Astrocyte (in vitro differentiated cells and primary cell): ENCODE data around the gene RAD51AP2. TPM values are rescaled to one million over a fixed set of nuclear protein-coding genes. Genes with fewer than 3 reads are reported as not detected.

Source experiments
- DNase-seq: peaks from one replicate; pipeline ENCODE4 v3.0.0-alpha.2; 2010; ENCODE audit warnings: low read depth
- FAIRE-seq: peaks from 2 replicates; lab custom pipeline; 2011; peaks lifted over from hg19 to GRCh38; lab: Jason Lieb, UNC
- H2AFZ ChIP-seq: 2 replicates; pipeline ENCODE4 v1.6.0; 2012; ENCODE audit warnings: low read depth, low read length, inconsistent platforms
- H3K27ac ChIP-seq: 2 replicates; pipeline ENCODE4 v1.5.1; 2011; ENCODE audit warnings: low read depth, low read length, inconsistent platforms
- H3K27me3 ChIP-seq: 2 replicates; pipeline ENCODE4 v1.6.0; 2011; ENCODE audit warnings: low read length, inconsistent platforms; ENCODE audit not compliant: insufficient read depth
- H3K36me3 ChIP-seq: 2 replicates; pipeline ENCODE4 v1.5.1; 2011; ENCODE audit warnings: low read length, inconsistent platforms; ENCODE audit not compliant: insufficient read depth
- H3K4me1 ChIP-seq: 2 replicates; pipeline ENCODE4 v1.5.1; 2011; ENCODE audit warnings: low read length, inconsistent platforms; ENCODE audit not compliant: insufficient read depth
- H3K4me2 ChIP-seq: 2 replicates; pipeline ENCODE4 v1.6.0; 2012; ENCODE audit warnings: low read length, inconsistent platforms
- H3K4me3 ChIP-seq: 2 replicates; pipeline ENCODE4 v1.5.1; 2011; ENCODE audit warnings: low read depth, mild to moderate bottlenecking, low read length, inconsistent platforms; ENCODE audit not compliant: insufficient read depth
- H3K79me2 ChIP-seq: 2 replicates; pipeline ENCODE4 v1.6.0; 2012; ENCODE audit warnings: mild to moderate bottlenecking, low read length, inconsistent platforms; ENCODE audit not compliant: insufficient read depth
- H3K9ac ChIP-seq: 2 replicates; pipeline ENCODE4 v1.6.0; 2012; ENCODE audit warnings: mild to moderate bottlenecking, low read length, inconsistent platforms
- H3K9me3 ChIP-seq: 2 replicates; pipeline ENCODE4 v1.5.1; 2012; ENCODE audit warnings: low read depth, mild to moderate bottlenecking, low read length, inconsistent platforms; ENCODE audit not compliant: insufficient read depth
- H4K20me1 ChIP-seq: 2 replicates; pipeline ENCODE4 v1.6.0; 2012; ENCODE audit warnings: low read length, inconsistent platforms; ENCODE audit not compliant: insufficient read depth
- H3K27ac Mint-ChIP-seq: one replicate; pipeline ENCODE4 v1.8.0; 2021; ENCODE audit warnings: mild to moderate bottlenecking, mixed read lengths; ENCODE audit not compliant: unreplicated experiment
- H3K27me3 Mint-ChIP-seq: one replicate; pipeline ENCODE4 v1.8.0; 2021; ENCODE audit warnings: low read depth, mixed read lengths; ENCODE audit not compliant: unreplicated experiment
- H3K36me3 Mint-ChIP-seq: one replicate; pipeline ENCODE4 v1.8.0; 2021; ENCODE audit warnings: low read depth, mixed read lengths; ENCODE audit not compliant: unreplicated experiment
- H3K4me1 Mint-ChIP-seq: one replicate; pipeline ENCODE4 v1.8.0; 2021; ENCODE audit warnings: low read depth, mixed read lengths; ENCODE audit not compliant: unreplicated experiment
- H3K4me3 Mint-ChIP-seq: one replicate; pipeline ENCODE4 v1.8.0; 2021; ENCODE audit warnings: mild to moderate bottlenecking, moderate library complexity, mixed read lengths; ENCODE audit not compliant: unreplicated experiment
- H3K9me3 Mint-ChIP-seq: one replicate; pipeline ENCODE4 v1.8.0; 2021; ENCODE audit warnings: mild to moderate bottlenecking, mixed read lengths; ENCODE audit not compliant: unreplicated experiment
- EZH2 ChIP-seq: IDR thresholded peaks from 2 replicates; pipeline ENCODE4 v1.6.1; 2012; ENCODE audit warnings: mild to moderate bottlenecking, low read length, inconsistent platforms; ENCODE audit not compliant: insufficient read depth
- total RNA-seq: library from RNA; stranded (reverse); gene quantifications from 2 replicates; pipeline ENCODE4 v1.2.1, GENCODE V29; 2021
- TF ChIP-seq, protein P1 (sequence below): IDR thresholded peaks from 2 replicates; pipeline ENCODE4 v1.5.1; 2011; ENCODE audit warnings: low read depth, mild to moderate bottlenecking, inconsistent platforms, low read length, moderate library complexity; ENCODE audit not compliant: insufficient read depth

Gene RAD51AP2
- total RNA-seq, 1 donor from 2014 or later: not detected

DNA sequence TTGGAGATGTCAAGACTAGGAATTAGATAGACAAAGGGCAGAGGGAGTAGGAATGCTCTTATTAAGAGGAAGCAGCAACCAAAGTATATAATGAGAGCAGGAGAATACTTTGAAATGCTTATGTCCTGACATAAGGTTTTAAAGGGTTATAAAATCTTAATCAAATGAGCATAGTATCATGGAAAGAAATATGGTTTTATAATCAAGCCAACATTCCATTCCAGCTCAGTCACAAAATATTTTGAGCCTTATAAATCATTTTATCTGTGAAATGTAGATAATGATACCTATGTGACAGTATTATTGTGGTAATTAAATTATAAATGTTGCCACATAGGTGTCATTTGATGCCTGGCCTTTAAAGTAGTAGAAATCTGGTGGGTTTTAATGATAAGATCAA, 39.8 kb upstream of the RAD51AP2 start:
- no peak overlapping the region for H3K27ac Mint-ChIP-seq
- DNase-seq (peak; percentile 52), FAIRE-seq (no peak)
- no peaks in the 10 kb centered on the region for H3K36me3 Mint-ChIP-seq
- H3K27me3 Mint-ChIP-seq: no peaks in the 10 kb centered on the region
- Histone ChIP-seq H3K27ac (no peak overlapping the region), H3K9ac (no peak overlapping the region), H2AFZ (no peak overlapping the region), H3K9me3 (no peaks in the 10 kb centered on the region), H3K4me3 (no peak overlapping the region), H3K36me3 (no peaks in the 10 kb centered on the region), H3K4me2 (no peak overlapping the region), H3K27me3 (peaks cover 3% of the 10 kb centered on the region), H3K79me2 (no peaks in the 10 kb centered on the region), H3K4me1 (peaks cover 3% of the 10 kb centered on the region), H4K20me1 (no peaks in the 10 kb centered on the region)
- TF ChIP-seq, protein P1, sequence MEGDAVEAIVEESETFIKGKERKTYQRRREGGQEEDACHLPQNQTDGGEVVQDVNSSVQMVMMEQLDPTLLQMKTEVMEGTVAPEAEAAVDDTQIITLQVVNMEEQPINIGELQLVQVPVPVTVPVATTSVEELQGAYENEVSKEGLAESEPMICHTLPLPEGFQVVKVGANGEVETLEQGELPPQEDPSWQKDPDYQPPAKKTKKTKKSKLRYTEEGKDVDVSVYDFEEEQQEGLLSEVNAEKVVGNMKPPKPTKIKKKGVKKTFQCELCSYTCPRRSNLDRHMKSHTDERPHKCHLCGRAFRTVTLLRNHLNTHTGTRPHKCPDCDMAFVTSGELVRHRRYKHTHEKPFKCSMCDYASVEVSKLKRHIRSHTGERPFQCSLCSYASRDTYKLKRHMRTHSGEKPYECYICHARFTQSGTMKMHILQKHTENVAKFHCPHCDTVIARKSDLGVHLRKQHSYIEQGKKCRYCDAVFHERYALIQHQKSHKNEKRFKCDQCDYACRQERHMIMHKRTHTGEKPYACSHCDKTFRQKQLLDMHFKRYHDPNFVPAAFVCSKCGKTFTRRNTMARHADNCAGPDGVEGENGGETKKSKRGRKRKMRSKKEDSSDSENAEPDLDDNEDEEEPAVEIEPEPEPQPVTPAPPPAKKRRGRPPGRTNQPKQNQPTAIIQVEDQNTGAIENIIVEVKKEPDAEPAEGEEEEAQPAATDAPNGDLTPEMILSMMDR: no peak
- no peak for TF ChIP-seq EZH2
- no peaks in the 10 kb centered on the region for H3K9me3 Mint-ChIP-seq
- no peaks in the 10 kb centered on the region for H3K4me1 Mint-ChIP-seq
- no peak overlapping the region for H3K4me3 Mint-ChIP-seq

DNA sequence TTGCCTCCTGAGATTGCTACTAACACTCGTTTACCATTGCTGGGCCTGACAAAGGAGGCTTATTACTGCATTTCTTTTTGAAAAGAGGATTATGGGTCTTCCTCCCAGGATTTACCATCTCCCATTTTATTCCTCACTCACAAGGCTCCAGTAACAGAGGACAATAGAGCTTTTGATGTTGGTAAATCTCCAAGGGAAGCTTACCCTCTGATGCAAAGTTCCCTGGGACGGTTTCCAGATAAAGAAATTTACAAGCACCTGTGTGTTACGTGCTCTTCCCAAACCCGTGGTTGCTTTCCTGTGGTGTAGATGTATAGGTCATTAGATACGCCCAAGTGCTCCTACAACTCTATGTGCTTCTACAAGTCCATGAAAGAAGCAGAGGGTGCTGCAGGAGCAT, 39.4 kb upstream of the RAD51AP2 start:
- no peak overlapping the region for H3K27ac ChIP-seq
- no peaks in the 10 kb centered on the region for H3K36me3 ChIP-seq
- no peaks in the 10 kb centered on the region for H3K9me3 ChIP-seq
- no peak overlapping the region for H2AFZ ChIP-seq
- H4K20me1 ChIP-seq: no peaks in the 10 kb centered on the region
- Mint-ChIP-seq H3K4me1 (no peaks in the 10 kb centered on the region), H3K4me3 (no peak overlapping the region), H3K9me3 (no peaks in the 10 kb centered on the region), H3K27me3 (no peaks in the 10 kb centered on the region), H3K27ac (no peak overlapping the region), H3K36me3 (no peaks in the 10 kb centered on the region)
- H3K4me1 ChIP-seq: peaks cover 3% of the 10 kb centered on the region
- TF ChIP-seq, protein P1: no peak
- TF ChIP-seq EZH2: no peak
- DNase-seq (no peak), FAIRE-seq (no peak)
- peaks cover 3% of the 10 kb centered on the region for H3K27me3 ChIP-seq
- H3K4me2 ChIP-seq: no peak overlapping the region
- H3K9ac ChIP-seq: no peak overlapping the region
- H3K79me2 ChIP-seq: no peaks in the 10 kb centered on the region
- no peak overlapping the region for H3K4me3 ChIP-seq

DNA sequence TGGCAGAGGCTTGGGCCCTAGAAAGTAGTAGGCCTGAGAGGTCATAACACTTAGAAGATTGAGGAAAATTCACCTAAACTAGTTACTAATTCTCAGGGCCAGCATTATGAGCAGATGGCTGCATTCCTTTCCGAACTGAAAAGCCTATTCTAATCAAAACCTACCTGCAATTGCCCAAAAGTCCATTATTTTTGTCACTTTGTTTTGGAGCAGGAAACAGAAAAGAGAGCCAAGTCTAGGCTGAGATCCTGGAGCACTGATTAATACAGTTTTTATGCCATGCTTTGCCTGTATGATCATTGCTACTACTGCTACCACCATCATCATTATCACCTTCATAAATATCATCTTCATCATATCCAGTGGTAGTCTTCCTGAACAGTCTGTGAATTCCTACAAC, 36.9 kb upstream of the RAD51AP2 start:
- Histone ChIP-seq H3K27ac (no peak overlapping the region), H3K79me2 (no peaks in the 10 kb centered on the region), H2AFZ (no peak overlapping the region), H3K9me3 (no peaks in the 10 kb centered on the region), H3K4me2 (no peak overlapping the region), H3K4me1 (peaks cover 3% of the 10 kb centered on the region), H3K27me3 (no peaks in the 10 kb centered on the region), H3K4me3 (no peak overlapping the region), H3K36me3 (no peaks in the 10 kb centered on the region), H4K20me1 (no peaks in the 10 kb centered on the region), H3K9ac (no peak overlapping the region)
- Mint-ChIP-seq H3K27ac (no peak overlapping the region), H3K4me3 (no peak overlapping the region), H3K27me3 (no peaks in the 10 kb centered on the region), H3K4me1 (no peaks in the 10 kb centered on the region), H3K9me3 (no peaks in the 10 kb centered on the region), H3K36me3 (no peaks in the 10 kb centered on the region)
- TF ChIP-seq EZH2: no peak
- TF ChIP-seq, protein P1: no peak
- no peak for FAIRE-seq
- no peak for DNase-seq
